ENCODE data around the gene VTI1B. TPM values are rescaled to one million over a fixed set of nuclear protein-coding genes. Genes with fewer than 3 reads are reported as not detected.

Gene VTI1B
- total and polyA plus RNA-seq, 10 of the 15 experiments (the other 5 are each of a cell fraction or from before 2014, with no cell fraction given), result 15.0 to 117 (median 50.5) TPM

DNA sequence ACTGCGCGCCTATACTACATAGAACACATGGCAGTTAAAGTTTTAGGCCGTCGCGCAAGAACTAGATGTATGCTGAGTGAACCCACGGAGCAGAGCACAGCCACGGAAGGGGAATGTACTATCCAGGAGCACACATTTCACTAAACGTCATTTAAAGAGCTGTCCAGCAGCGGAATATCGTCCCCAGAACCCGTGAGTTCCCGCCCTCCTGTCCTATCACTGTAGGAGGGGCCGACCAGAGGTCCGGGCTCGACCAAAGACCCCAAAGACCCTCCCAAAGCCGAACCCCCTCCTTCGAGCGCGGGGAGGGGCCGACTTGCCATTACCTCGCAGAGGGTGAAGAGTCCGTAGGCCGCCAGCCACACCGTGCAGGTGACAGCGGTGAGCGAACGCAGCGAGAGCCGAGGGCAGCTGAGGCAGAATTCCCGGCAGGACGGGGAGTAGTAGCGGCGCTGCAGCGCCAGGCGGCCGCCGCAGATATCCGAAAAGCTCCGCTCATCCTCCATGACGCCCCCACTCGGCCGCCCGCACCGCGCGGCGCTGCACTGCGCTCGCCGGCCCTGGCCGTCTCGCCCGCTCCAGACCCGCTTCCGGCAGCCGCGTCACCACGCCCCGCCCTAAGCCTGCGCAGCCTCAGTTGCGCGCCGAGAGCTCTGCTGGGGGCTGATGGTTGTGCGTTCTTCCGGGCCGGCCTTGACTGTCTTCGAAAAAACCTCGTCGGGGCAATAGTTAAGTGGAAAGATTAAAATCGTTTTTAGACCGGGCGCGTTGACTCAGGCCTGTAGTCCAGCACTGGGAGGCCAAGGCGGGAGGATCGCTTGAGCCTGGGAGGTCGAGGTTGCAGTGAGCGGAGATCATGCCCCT is 74.5 kb downstream of the VTI1B start, which contains the start of gene PIGH:
PIGH (minus strand) TSS at position 571 of the 864 bp plus-strand sequence; CDS start at position 506, 65 bp downstream.
- ATAC-seq, result peak; percentile 96
- RAD21 ChIA-PET (ENCODE audit: unreplicated experiment), result interaction anchor here (0.7 to 2.8 kb wide), 14 partner anchors 9 to 240 kb away, joined by 3 to 13 read pairs (median 4); partner anchors contain the start of gene ATP6V1D
- peak within 1 kb of the TSS; percentile 39 for H2AFZ ChIP-seq (ENCODE audit: control insufficient read depth, low read depth, low read length)
- TF ChIP-seq YY1 (IDR thresholded peaks at IDR 0.05; ENCODE audit: low read depth, low read length), result peak; percentile 81; the same call in 1 of the 2 replicates
- no peak for TF ChIP-seq FOXM1 (IDR thresholded peaks at IDR 0.05; ENCODE audit: low read depth, low read length)
- no peak for TF ChIP-seq SIX5 (IDR thresholded peaks at IDR 0.05; ENCODE audit: low read depth, low read length, severe bottlenecking)
- TF ChIP-seq, protein P1, sequence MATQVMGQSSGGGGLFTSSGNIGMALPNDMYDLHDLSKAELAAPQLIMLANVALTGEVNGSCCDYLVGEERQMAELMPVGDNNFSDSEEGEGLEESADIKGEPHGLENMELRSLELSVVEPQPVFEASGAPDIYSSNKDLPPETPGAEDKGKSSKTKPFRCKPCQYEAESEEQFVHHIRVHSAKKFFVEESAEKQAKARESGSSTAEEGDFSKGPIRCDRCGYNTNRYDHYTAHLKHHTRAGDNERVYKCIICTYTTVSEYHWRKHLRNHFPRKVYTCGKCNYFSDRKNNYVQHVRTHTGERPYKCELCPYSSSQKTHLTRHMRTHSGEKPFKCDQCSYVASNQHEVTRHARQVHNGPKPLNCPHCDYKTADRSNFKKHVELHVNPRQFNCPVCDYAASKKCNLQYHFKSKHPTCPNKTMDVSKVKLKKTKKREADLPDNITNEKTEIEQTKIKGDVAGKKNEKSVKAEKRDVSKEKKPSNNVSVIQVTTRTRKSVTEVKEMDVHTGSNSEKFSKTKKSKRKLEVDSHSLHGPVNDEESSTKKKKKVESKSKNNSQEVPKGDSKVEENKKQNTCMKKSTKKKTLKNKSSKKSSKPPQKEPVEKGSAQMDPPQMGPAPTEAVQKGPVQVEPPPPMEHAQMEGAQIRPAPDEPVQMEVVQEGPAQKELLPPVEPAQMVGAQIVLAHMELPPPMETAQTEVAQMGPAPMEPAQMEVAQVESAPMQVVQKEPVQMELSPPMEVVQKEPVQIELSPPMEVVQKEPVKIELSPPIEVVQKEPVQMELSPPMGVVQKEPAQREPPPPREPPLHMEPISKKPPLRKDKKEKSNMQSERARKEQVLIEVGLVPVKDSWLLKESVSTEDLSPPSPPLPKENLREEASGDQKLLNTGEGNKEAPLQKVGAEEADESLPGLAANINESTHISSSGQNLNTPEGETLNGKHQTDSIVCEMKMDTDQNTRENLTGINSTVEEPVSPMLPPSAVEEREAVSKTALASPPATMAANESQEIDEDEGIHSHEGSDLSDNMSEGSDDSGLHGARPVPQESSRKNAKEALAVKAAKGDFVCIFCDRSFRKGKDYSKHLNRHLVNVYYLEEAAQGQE (IDR thresholded peaks at IDR 0.05; ENCODE audit: low read depth, low read length), result peak; percentile 72
- peak; percentile 20 for TF ChIP-seq NBN (IDR thresholded peaks at IDR 0.05)
- peak; percentile 39; the same call in 1 of the 3 replicates for TF ChIP-seq POU2F2 (IDR thresholded peaks at IDR 0.05; ENCODE audit: borderline replicate concordance, low read depth, low read length)
- peak; percentile 34; the same call in 1 of the 2 replicates for TF ChIP-seq PAX5 (IDR thresholded peaks at IDR 0.05; ENCODE audit: borderline replicate concordance, low read depth, low read length)
- 0 out of 2 replicates have a peak, but pooled peaks have one; percentile 25 for TF ChIP-seq BACH1 (IDR thresholded peaks at IDR 0.05; ENCODE audit: borderline replicate concordance)
- TF ChIP-seq DPF2 (IDR thresholded peaks at IDR 0.05), result peak; percentile 60; the same call in 1 of the 2 replicates
- TF ChIP-seq, protein P2, sequence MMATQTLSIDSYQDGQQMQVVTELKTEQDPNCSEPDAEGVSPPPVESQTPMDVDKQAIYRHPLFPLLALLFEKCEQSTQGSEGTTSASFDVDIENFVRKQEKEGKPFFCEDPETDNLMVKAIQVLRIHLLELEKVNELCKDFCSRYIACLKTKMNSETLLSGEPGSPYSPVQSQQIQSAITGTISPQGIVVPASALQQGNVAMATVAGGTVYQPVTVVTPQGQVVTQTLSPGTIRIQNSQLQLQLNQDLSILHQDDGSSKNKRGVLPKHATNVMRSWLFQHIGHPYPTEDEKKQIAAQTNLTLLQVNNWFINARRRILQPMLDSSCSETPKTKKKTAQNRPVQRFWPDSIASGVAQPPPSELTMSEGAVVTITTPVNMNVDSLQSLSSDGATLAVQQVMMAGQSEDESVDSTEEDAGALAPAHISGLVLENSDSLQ (IDR thresholded peaks at IDR 0.05), result peak; percentile 47
- 0 out of 2 replicates have a peak, but pooled peaks have one; percentile 42 for TF ChIP-seq TCF3 (IDR thresholded peaks at IDR 0.05; ENCODE audit: borderline replicate concordance, insufficient read depth, low read depth, low read length)
- peak; percentile 60 for TF ChIP-seq POLR2AphosphoS5 (IDR thresholded peaks at IDR 0.05; ENCODE audit: low read length)
- TF ChIP-seq NRF1 (conservative IDR thresholded peaks at IDR 0.05; ENCODE audit: low read depth, low read length), result peak; percentile 75
- TF ChIP-seq BHLHE40 (IDR thresholded peaks at IDR 0.05; ENCODE audit: borderline replicate concordance in 1 of 2, low read depth in 2 of 2, low read length in 1 of 2), result peak in 1 of 2 experiments; percentile 66; a peak in 1 of 4 replicates
- peak; percentile 88 for TF ChIP-seq CREB1 (IDR thresholded peaks at IDR 0.05; ENCODE audit: low read depth)
- TF ChIP-seq, protein P3, sequence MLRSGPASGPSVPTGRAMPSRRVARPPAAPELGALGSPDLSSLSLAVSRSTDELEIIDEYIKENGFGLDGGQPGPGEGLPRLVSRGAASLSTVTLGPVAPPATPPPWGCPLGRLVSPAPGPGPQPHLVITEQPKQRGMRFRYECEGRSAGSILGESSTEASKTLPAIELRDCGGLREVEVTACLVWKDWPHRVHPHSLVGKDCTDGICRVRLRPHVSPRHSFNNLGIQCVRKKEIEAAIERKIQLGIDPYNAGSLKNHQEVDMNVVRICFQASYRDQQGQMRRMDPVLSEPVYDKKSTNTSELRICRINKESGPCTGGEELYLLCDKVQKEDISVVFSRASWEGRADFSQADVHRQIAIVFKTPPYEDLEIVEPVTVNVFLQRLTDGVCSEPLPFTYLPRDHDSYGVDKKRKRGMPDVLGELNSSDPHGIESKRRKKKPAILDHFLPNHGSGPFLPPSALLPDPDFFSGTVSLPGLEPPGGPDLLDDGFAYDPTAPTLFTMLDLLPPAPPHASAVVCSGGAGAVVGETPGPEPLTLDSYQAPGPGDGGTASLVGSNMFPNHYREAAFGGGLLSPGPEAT (IDR thresholded peaks at IDR 0.05; ENCODE audit: low read depth), result peak; percentile 48

More for the DNA sequence above, 74.5 kb downstream of the VTI1B start, which contains the start of gene PIGH:
- H3K4me3 ChIP-seq, result peak within 1 kb of the TSS; percentile 85
- peaks cover 9% of the 10 kb centered on the region; the same call in 1 of the 2 replicates for H3K4me1 ChIP-seq (ENCODE audit: control insufficient read depth, insufficient read depth, low read length)
- H3K9me3 ChIP-seq (replicated peaks; ENCODE audit: control insufficient read depth, insufficient read depth, low read length), result peaks cover 2% of the 10 kb centered on the region; the same call in 1 of the 3 replicates
- FAIRE-seq (peak; percentile 69), DNase-seq (ENCODE audit: low read depth, low spot score) (peak; percentile 56)
- POLR2A ChIA-PET, result interaction anchor here (0.5 to 3.2 kb wide), 8 partner anchors 9 to 219 kb away, joined by 3 to 9 read pairs (median 5); partner anchors contain the start of genes ARG2 and RDH11
- H3K79me2 ChIP-seq (ENCODE audit: control insufficient read depth, insufficient read depth, low read length), result peaks cover 10% of the 10 kb centered on the region
- BruUV-seq (replicated peaks), result no TSS peak
- peak within 1 kb of the TSS; percentile 86 for H3K4me2 ChIP-seq (ENCODE audit: control insufficient read depth, insufficient read depth)
- in situ Hi-C loops (cut with MboI) (no loop called here), intact Hi-C loops (cut with micrococcal nuclease; ENCODE audit: unreplicated experiment) (no loop called here)
- peak within 1 kb of the TSS; percentile 80 for H3K9ac ChIP-seq (ENCODE audit: control insufficient read depth, insufficient read depth, low read length)
- H3K27me3 ChIP-seq (replicated peaks in 1 of 2; ENCODE audit: control insufficient read depth in 2 of 2, insufficient read depth in 2 of 2, low read length in 1 of 2), result no peaks in the 10 kb centered on the region
- 2% methylated on average over 77 of the region's 77 CpGs for WGBS (ENCODE audit: insufficient coverage, insufficient replicate concordance, low lambda C conversion rate, missing lambda C conversion rate)
- H3K36me3 ChIP-seq (ENCODE audit: control insufficient read depth in 2 of 2, insufficient read depth in 2 of 2, low read length in 1 of 2), result no peaks in the 10 kb centered on the region
- H3K27ac ChIP-seq (ENCODE audit: control insufficient read depth, insufficient read depth), result peak within 1 kb of the TSS; percentile 70
- SMC1A ChIA-PET (ENCODE audit: uncharacterized antibody, unreplicated experiment), result interaction anchor here (0.6 to 2.8 kb wide), 16 partner anchors 11 to 635 kb away, joined by 3 to 15 read pairs (median 3); partner anchors contain the start of gene RDH11
- CTCF ChIA-PET, result interaction anchor here (0.6 to 4.2 kb wide), 27 partner anchors 9 to 1685 kb away, joined by 3 to 30 read pairs (median 5); partner anchors contain the start of genes ARG2, RDH11, RDH12 and VTI1B
- no peaks in the 10 kb centered on the region for H4K20me1 ChIP-seq (ENCODE audit: control insufficient read depth, insufficient read depth)

All from GM12878 (cell line).